CD14-positive monocyte (primary cell): ENCODE measurements around the gene CYTH1. TPM values are rescaled to one million over a fixed set of nuclear protein-coding genes. Genes with fewer than 3 reads are reported as not detected.

Experiments used
- DNase-seq, 3 donors: peaks; one replicate each; pipeline ENCODE4 v3.0.0-alpha.2; 2011 to 2022
- H2AFZ ChIP-seq: 2 replicates; pipeline ENCODE4 v1.6.0; 2012; ENCODE audit warnings: mild to moderate bottlenecking, low read depth, low read length, inconsistent platforms; ENCODE audit not compliant: insufficient read depth, poor library complexity, severe bottlenecking
- H3K27ac ChIP-seq, 2 donors: 1 replicate in 1 of 2; 2 replicates in 1 of 2; pipeline ENCODE4 v1.5.1; 2012 to 2013; ENCODE audit warnings: low read length in 2 of 2, control low read depth in 1 of 2, inconsistent platforms in 1 of 2, low read depth in 1 of 2, mild to moderate bottlenecking in 1 of 2
- H3K27me3 ChIP-seq, 2 donors: one replicate each; pipeline versions ENCODE4 v1.6.0 to v1.6.1; 2011 to 2013; ENCODE audit warnings: low read length in 2 of 2; ENCODE audit not compliant: control insufficient read depth in 2 of 2, insufficient read depth in 2 of 2
- H3K36me3 ChIP-seq, 2 donors: replicated peaks in 1 of 2; 1 replicate in 1 of 2; 2 replicates in 1 of 2; pipeline versions ENCODE4 v1.5.1 to v1.6.1; 2012 to 2013; ENCODE audit warnings: low read length in 2 of 2, control low read depth in 1 of 2, inconsistent platforms in 1 of 2, mild to moderate bottlenecking in 1 of 2; ENCODE audit not compliant: insufficient read depth in 2 of 2, control insufficient read depth in 1 of 2
- H3K4me1 ChIP-seq, 2 donors: 1 replicate in 1 of 2; 2 replicates in 1 of 2; pipeline versions ENCODE4 v1.5.1 to v1.6.1; 2012 to 2013; ENCODE audit warnings: low read length in 2 of 2, control low read depth in 1 of 2, inconsistent platforms in 1 of 2, mild to moderate bottlenecking in 1 of 2, moderate library complexity in 1 of 2; ENCODE audit not compliant: insufficient read depth in 2 of 2, control insufficient read depth in 1 of 2
- H3K4me2 ChIP-seq: replicated peaks from 2 replicates; pipeline ENCODE3; 2012; ENCODE audit warnings: low read length, moderate library complexity, mild to moderate bottlenecking; ENCODE audit not compliant: poor library complexity, severe bottlenecking; ENCODE audit errors: extremely low read depth
- H3K4me3 ChIP-seq, 3 experiments: fragments of 200-600 bp in 1 of 3; sonication (generic) in 1 of 3; replicated peaks in 1 of 3; 1 replicate in 2 of 3; 2 replicates in 1 of 3; pipeline ENCODE4 v1.5.1; 2011 to 2013; ENCODE audit warnings: low read length in 3 of 3, mild to moderate bottlenecking in 3 of 3, control low read depth in 2 of 3, low read depth in 2 of 3, inconsistent platforms in 1 of 3, moderate library complexity in 1 of 3
- H3K79me2 ChIP-seq: 2 replicates; pipeline ENCODE4 v1.6.0; 2012; ENCODE audit warnings: mild to moderate bottlenecking, control low read depth, inconsistent platforms, low read length, moderate library complexity; ENCODE audit not compliant: insufficient read depth
- H3K9ac ChIP-seq: 2 replicates; pipeline ENCODE4 v1.6.0; 2017; ENCODE audit warnings: low read length, mild to moderate bottlenecking; ENCODE audit not compliant: insufficient read depth, poor library complexity, severe bottlenecking
- H3K9me3 ChIP-seq, 2 donors: replicated peaks in 1 of 2; 1 replicate in 1 of 2; 2 replicates in 1 of 2; pipeline versions ENCODE4 v1.5.1 to v1.6.1; 2012 to 2013; ENCODE audit warnings: low read length in 2 of 2, control low read depth in 1 of 2; ENCODE audit not compliant: control insufficient read depth in 1 of 2, insufficient read depth in 1 of 2
- H4K20me1 ChIP-seq: 2 replicates; pipeline ENCODE4 v1.6.0; 2012; ENCODE audit warnings: mild to moderate bottlenecking, low read length, control low read depth, moderate library complexity; ENCODE audit not compliant: insufficient read depth
- H3K27ac Mint-ChIP-seq, 7 donors: one replicate each; pipeline ENCODE4 v1.8.0; 2020; ENCODE audit warnings: mild to moderate bottlenecking in 7 of 7, mixed read lengths in 7 of 7, moderate library complexity in 6 of 7, inconsistent platforms in 2 of 7
- H3K27me3 Mint-ChIP-seq, 3 donors: one replicate each; pipeline ENCODE4 v1.8.0; 2021 to 2022; ENCODE audit warnings: low read depth in 3 of 3, mild to moderate bottlenecking in 3 of 3, mixed read lengths in 3 of 3, moderate library complexity in 3 of 3, inconsistent platforms in 1 of 3
- H3K36me3 Mint-ChIP-seq, 2 donors: one replicate each; pipeline ENCODE4 v1.8.0; 2020; ENCODE audit warnings: mixed read lengths in 2 of 2, inconsistent platforms in 1 of 2, mild to moderate bottlenecking in 1 of 2
- H3K4me1 Mint-ChIP-seq: one replicate; pipeline ENCODE4 v1.8.0; 2020; ENCODE audit warnings: mild to moderate bottlenecking, mixed read lengths
- H3K4me3 Mint-ChIP-seq, 2 donors: one replicate each; pipeline ENCODE4 v1.8.0; 2020; ENCODE audit warnings: mild to moderate bottlenecking in 2 of 2, mixed read lengths in 2 of 2, moderate library complexity in 1 of 2
- H3K9me3 Mint-ChIP-seq, 7 donors: one replicate each; pipeline ENCODE4 v1.8.0; 2020 to 2022; ENCODE audit warnings: mixed read lengths in 7 of 7, mild to moderate bottlenecking in 6 of 7, moderate library complexity in 6 of 7, inconsistent platforms in 2 of 7
- WGBS: methylation state at CpG from one replicate; pipeline ENCODE4 v1.1.5; 2013; ENCODE audit warnings: missing lambda C conversion rate; ENCODE audit not compliant: insufficient coverage; 5-methylcytosine and 5-hydroxymethylcytosine counted together
- intact Hi-C, 2 donors: fragments of 100-400 bp; cut with micrococcal nuclease; formaldehyde crosslinking; loops; one replicate each; pipeline versions ENCODE4 v1.15.0 to v1.15.1; 2023
- polyA plus RNA-seq, 3 donors: library from polyadenylated mRNA; depleted of rRNA in 1 of 3; unstranded in 2 of 3; stranded (reverse) in 1 of 3; fragments of 300-500 nt in 2 of 3; fragments of >200 nt in 1 of 3; fragmentation: Illumina TruSeq in 2 of 3; gene quantifications; 1 replicate in 2 of 3; 2 replicates in 1 of 3; pipeline ENCODE4 v1.2.3, GENCODE V29; 2012 to 2021
- TF ChIP-seq, protein P1 (sequence below): fragments of 200-600 bp; IDR thresholded peaks from one replicate; pipeline ENCODE4 v1.8.0; 2022; ENCODE audit warnings: antibody characterized with exemption, mild to moderate bottlenecking

CYTH1 gene
- polyA plus RNA-seq, 3 donors = 68.6 to 211 (median 80.9) TPM

DNA sequence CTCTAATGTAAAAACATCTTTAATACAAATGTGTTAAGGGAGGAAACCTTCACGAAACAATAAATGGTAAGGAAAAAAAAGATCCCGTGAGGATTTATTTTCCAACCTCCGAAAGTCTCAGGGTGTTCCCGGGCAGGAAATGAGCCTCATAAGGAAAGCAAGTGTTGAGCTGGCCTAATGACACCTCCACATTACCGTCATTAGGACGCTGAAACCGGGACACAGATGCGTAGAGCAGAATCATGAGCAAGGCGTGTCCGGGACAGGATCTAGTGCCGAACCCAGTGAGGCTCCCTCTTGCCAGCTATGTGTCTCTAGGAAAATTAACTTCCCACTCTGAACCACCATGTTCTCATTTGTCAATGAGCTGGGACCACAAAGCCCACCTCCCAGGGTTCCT is 22.7 kb upstream of the CYTH1 start:
- H3K9me3 ChIP-seq = no peaks in the 10 kb centered on the region
- intact Hi-C loops = no loop called here
- no peak overlapping the region for H3K27ac ChIP-seq
- peaks cover 47 to 78% of the 10 kb centered on the region in 2 donors for H3K36me3 ChIP-seq
- Mint-ChIP-seq H3K4me3 (no peak overlapping the region), H3K27me3 (peaks cover 0 to 3% (median 3%) of the 10 kb centered on the region in 3 donors), H3K36me3 (peaks cover 80 to 88% of the 10 kb centered on the region in 2 donors), H3K4me1 (peaks cover 31% of the 10 kb centered on the region), H3K27ac (no peak overlapping the region), H3K9me3 (no peaks in the 10 kb centered on the region)
- peaks cover 18 to 20% of the 10 kb centered on the region in 2 donors for H3K4me1 ChIP-seq
- no peak for DNase-seq
- no peaks in the 10 kb centered on the region for H3K79me2 ChIP-seq
- no peak overlapping the region for H3K9ac ChIP-seq
- no peak overlapping the region for H3K4me2 ChIP-seq
- no peak overlapping the region for H3K4me3 ChIP-seq
- WGBS = 98% methylated on average over 8 of the region's 11 CpGs
- H3K27me3 ChIP-seq = no peaks in the 10 kb centered on the region
- TF ChIP-seq, protein P1, sequence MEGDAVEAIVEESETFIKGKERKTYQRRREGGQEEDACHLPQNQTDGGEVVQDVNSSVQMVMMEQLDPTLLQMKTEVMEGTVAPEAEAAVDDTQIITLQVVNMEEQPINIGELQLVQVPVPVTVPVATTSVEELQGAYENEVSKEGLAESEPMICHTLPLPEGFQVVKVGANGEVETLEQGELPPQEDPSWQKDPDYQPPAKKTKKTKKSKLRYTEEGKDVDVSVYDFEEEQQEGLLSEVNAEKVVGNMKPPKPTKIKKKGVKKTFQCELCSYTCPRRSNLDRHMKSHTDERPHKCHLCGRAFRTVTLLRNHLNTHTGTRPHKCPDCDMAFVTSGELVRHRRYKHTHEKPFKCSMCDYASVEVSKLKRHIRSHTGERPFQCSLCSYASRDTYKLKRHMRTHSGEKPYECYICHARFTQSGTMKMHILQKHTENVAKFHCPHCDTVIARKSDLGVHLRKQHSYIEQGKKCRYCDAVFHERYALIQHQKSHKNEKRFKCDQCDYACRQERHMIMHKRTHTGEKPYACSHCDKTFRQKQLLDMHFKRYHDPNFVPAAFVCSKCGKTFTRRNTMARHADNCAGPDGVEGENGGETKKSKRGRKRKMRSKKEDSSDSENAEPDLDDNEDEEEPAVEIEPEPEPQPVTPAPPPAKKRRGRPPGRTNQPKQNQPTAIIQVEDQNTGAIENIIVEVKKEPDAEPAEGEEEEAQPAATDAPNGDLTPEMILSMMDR = no peak
- H4K20me1 ChIP-seq = peaks cover 4% of the 10 kb centered on the region
- no peak overlapping the region for H2AFZ ChIP-seq

GRCh38 chr17:78803186-78803845 is 21.2 kb upstream of the CYTH1 start:
- Histone ChIP-seq H3K4me1 (peaks cover 18 to 20% of the 10 kb centered on the region in 2 donors), H3K36me3 (peaks cover 47 to 77% of the 10 kb centered on the region in 2 donors), H3K27me3 (no peaks in the 10 kb centered on the region), H3K27ac (peak overlapping the region in 1 of 2 donors; percentile 2), H3K9ac (no peak overlapping the region), H3K4me3 (peak overlapping the region in 1 of 3 experiments; percentile 38), H3K4me2 (peak overlapping the region; percentile 54), H3K9me3 (no peaks in the 10 kb centered on the region), H4K20me1 (peaks cover 18% of the 10 kb centered on the region), H2AFZ (no peak overlapping the region), H3K79me2 (no peaks in the 10 kb centered on the region)
- Mint-ChIP-seq H3K27me3 (peaks cover 0 to 3% (median 1%) of the 10 kb centered on the region in 3 donors), H3K4me3 (peak overlapping the region; percentile 57 to 88), H3K4me1 (peaks cover 36% of the 10 kb centered on the region), H3K27ac (peak overlapping the region in 5 of 7 donors; percentile 18 to 84 (median 46)), H3K36me3 (peaks cover 80 to 88% of the 10 kb centered on the region in 2 donors), H3K9me3 (no peaks in the 10 kb centered on the region)
- peak in 2 of 3 donors; percentile 24 to 32 for DNase-seq
- WGBS = 68% methylated on average over 13 of the region's 21 CpGs
- intact Hi-C loops = no loop called here
- TF ChIP-seq, protein P1 = no peak
